HEK293 (cell line): ENCODE measurements around the gene HINT1.

Experiments used
- CTCF ChIA-PET: fragments of 350-600 bp; formaldehyde crosslinking; extraction: SDS; loops from one replicate; lab custom pipeline; 2021; ENCODE audit warnings: antibody characterized with exemption; lab: Yijun Ruan, JAX
- POLR2A ChIA-PET: fragments of 300-600 bp; formaldehyde crosslinking; extraction: SDS; loops from one replicate; lab custom pipeline; 2020; ENCODE audit warnings: antibody characterized with exemption, inconsistent platforms; lab: Yijun Ruan, JAX
- H3K27ac ChIP-seq: fragments of 200-500 bp; sonication (Bioruptor generic); 2 replicates; pipeline ENCODE4 v1.5.1; 2014; ENCODE audit warnings: low read depth, low read length, control low read depth, inconsistent platforms; ENCODE audit errors: extremely low read depth
- H3K36me3 ChIP-seq, 2 experiments: fragments of 200-500 bp in 1 of 2; sonication (Bioruptor generic) in 1 of 2; 1 replicate in 1 of 2; 2 replicates in 1 of 2; pipeline ENCODE4 v1.5.1; 2014 to 2017; ENCODE audit warnings: inconsistent platforms in 2 of 2, low read length in 2 of 2; ENCODE audit not compliant: control insufficient read depth in 2 of 2, insufficient read depth in 1 of 2
- H3K4me1 ChIP-seq: fragments of 200-500 bp; sonication (Bioruptor generic); 2 replicates; pipeline ENCODE4 v1.5.1; 2014; ENCODE audit warnings: mild to moderate bottlenecking, low read length, inconsistent platforms; ENCODE audit not compliant: control insufficient read depth, insufficient read depth
- H3K4me3 ChIP-seq: 2 replicates; pipeline ENCODE4 v1.5.1; 2011; ENCODE audit warnings: low read depth, mild to moderate bottlenecking, control low read depth, low read length, moderate library complexity
- H3K9me3 ChIP-seq: fragments of 200-500 bp; sonication (Bioruptor generic); 2 replicates; pipeline ENCODE4 v1.5.1; 2014; ENCODE audit warnings: low read depth, low read length, inconsistent platforms; ENCODE audit not compliant: control insufficient read depth, insufficient read depth
- PRDM10 ChIP-seq: fragments of 450-650 bp; formaldehyde crosslinking; IDR thresholded peaks from 2 replicates; pipeline ENCODE4 v1.5.1; 2016; ENCODE audit warnings: missing biosample characterization, missing genetic modification characterization
- SALL2 ChIP-seq: fragments of 450-650 bp; formaldehyde crosslinking; IDR thresholded peaks from 2 replicates; pipeline ENCODE4 v1.5.0; 2017; ENCODE audit warnings: missing biosample characterization, mild to moderate bottlenecking, missing genetic modification characterization, borderline replicate concordance
- ZIC2 ChIP-seq: fragments of 450-650 bp; formaldehyde crosslinking; IDR thresholded peaks from 2 replicates; pipeline ENCODE4 v1.5.1; 2016; ENCODE audit warnings: missing biosample characterization, missing genetic modification characterization
- ZNF223 ChIP-seq: fragments of 450-650 bp; formaldehyde crosslinking; IDR thresholded peaks from 2 replicates; pipeline ENCODE4 v1.5.1; 2016; ENCODE audit warnings: missing biosample characterization, missing genetic modification characterization
- ZNF280C ChIP-seq: fragments of 450-650 bp; formaldehyde crosslinking; IDR thresholded peaks from 2 replicates; pipeline ENCODE4 v1.5.1; 2016; ENCODE audit warnings: missing biosample characterization, missing genetic modification characterization
- ZNF529 ChIP-seq: fragments of 450-650 bp; formaldehyde crosslinking; IDR thresholded peaks from 2 replicates; pipeline ENCODE4 v1.5.1; 2017; ENCODE audit warnings: missing genetic modification characterization, missing biosample characterization; ENCODE audit not compliant: insufficient replicate concordance
- ZNF555 ChIP-seq: fragments of 450-650 bp; formaldehyde crosslinking; conservative IDR thresholded peaks from 2 replicates; pipeline ENCODE4 v1.5.1; 2017; ENCODE audit warnings: missing biosample characterization, mild to moderate bottlenecking, missing genetic modification characterization, inconsistent platforms
- ZNF692 ChIP-seq: fragments of 450-650 bp; formaldehyde crosslinking; IDR thresholded peaks from 2 replicates; pipeline ENCODE4 v1.5.1; 2016; ENCODE audit warnings: missing biosample characterization, missing genetic modification characterization
- ZNF768 ChIP-seq: fragments of 450-650 bp; formaldehyde crosslinking; IDR thresholded peaks from 2 replicates; pipeline ENCODE4 v1.5.1; 2018; ENCODE audit warnings: missing biosample characterization, mild to moderate bottlenecking, missing genetic modification characterization
- ZNF776 ChIP-seq: fragments of 450-650 bp; formaldehyde crosslinking; IDR thresholded peaks from 2 replicates; pipeline ENCODE4 v1.5.0; 2017; ENCODE audit warnings: missing biosample characterization, missing genetic modification characterization, borderline replicate concordance
- TF ChIP-seq, protein P1 (sequence below): fragments of 450-650 bp; formaldehyde crosslinking; IDR thresholded peaks from 2 replicates; pipeline ENCODE4 v1.5.1; 2016; ENCODE audit warnings: missing biosample characterization, missing genetic modification characterization
- TF ChIP-seq, protein P2 (sequence below): fragments of 450-650 bp; formaldehyde crosslinking; IDR thresholded peaks from 2 replicates; pipeline ENCODE4 v1.5.1; 2017; ENCODE audit warnings: missing biosample characterization, missing genetic modification characterization

The HINT1 gene

GRCh38 chr5:131142970-131143617 lies 22.0 kb downstream of the HINT1 start:
- H3K27ac ChIP-seq: no peak overlapping the region
- TF ChIP-seq ZIC2 (tag by site-specific recombination) (no peak), ZNF768 (tag by site-specific recombination) (no peak), ZNF692 (no peak), PRDM10 (tag by site-specific recombination) (no peak), ZNF555 (tag by site-specific recombination) (no peak), SALL2 (no peak), ZNF280C (tag by site-specific recombination) (no peak), ZNF776 (tag by site-specific recombination) (no peak)
- TF ChIP-seq, protein P1, sequence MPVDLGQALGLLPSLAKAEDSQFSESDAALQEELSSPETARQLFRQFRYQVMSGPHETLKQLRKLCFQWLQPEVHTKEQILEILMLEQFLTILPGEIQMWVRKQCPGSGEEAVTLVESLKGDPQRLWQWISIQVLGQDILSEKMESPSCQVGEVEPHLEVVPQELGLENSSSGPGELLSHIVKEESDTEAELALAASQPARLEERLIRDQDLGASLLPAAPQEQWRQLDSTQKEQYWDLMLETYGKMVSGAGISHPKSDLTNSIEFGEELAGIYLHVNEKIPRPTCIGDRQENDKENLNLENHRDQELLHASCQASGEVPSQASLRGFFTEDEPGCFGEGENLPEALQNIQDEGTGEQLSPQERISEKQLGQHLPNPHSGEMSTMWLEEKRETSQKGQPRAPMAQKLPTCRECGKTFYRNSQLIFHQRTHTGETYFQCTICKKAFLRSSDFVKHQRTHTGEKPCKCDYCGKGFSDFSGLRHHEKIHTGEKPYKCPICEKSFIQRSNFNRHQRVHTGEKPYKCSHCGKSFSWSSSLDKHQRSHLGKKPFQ (tag by site-specific recombination): no peak
- POLR2A ChIA-PET: no interaction called here
- CTCF ChIA-PET: no interaction called here
- H3K4me1 ChIP-seq: no peaks in the 10 kb centered on the region
- no peaks in the 10 kb centered on the region for H3K9me3 ChIP-seq
- H3K36me3 ChIP-seq: no peaks in the 10 kb centered on the region
- no peak overlapping the region for H3K4me3 ChIP-seq

DNA sequence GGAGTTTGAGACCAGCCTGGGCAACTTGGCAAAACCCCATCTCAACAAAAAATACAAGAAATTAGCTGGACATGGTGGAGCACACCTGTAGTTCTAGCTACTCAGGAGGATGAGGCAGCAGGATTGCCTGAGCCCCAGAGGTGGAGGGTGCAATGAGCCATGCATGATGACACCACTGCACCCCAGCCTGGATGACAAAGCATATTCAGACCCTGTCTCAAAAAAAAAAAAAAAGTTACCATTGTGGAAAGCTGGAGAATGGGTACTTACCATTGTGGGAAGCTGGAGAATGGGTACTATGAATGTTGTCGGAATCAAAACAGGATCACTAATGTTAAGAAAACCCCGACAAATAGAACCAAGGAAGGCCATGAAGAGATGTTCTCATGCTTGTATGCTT lies 25.7 kb downstream of the HINT1 start:
- no peaks in the 10 kb centered on the region for H3K4me1 ChIP-seq
- no peak overlapping the region for H3K4me3 ChIP-seq
- CTCF ChIA-PET: interaction anchor here (0.5 to 1.3 kb wide), 2 partner anchors 14 to 190 kb away, joined by 4 read pairs; no protein-coding TSS in a partner anchor
- POLR2A ChIA-PET: no interaction called here
- no peaks in the 10 kb centered on the region for H3K36me3 ChIP-seq
- no peaks in the 10 kb centered on the region for H3K9me3 ChIP-seq
- TF ChIP-seq ZNF529 (tag by site-specific recombination): peak; percentile 83
- TF ChIP-seq ZNF223: no peak
- TF ChIP-seq, protein P2, sequence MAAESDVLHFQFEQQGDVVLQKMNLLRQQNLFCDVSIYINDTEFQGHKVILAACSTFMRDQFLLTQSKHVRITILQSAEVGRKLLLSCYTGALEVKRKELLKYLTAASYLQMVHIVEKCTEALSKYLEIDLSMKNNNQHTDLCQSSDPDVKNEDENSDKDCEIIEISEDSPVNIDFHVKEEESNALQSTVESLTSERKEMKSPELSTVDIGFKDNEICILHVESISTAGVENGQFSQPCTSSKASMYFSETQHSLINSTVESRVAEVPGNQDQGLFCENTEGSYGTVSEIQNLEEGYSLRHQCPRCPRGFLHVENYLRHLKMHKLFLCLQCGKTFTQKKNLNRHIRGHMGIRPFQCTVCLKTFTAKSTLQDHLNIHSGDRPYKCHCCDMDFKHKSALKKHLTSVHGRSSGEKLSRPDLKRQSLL: no peak
- TF ChIP-seq, all 188 proteins: peak for 1
- H3K27ac ChIP-seq: no peak overlapping the region
